PC-9 (cell line): ENCODE measurements around the gene MEX3C.

ENCODE experiments used
- CTCF ChIP-seq: fragments of 200-600 bp; sonication (generic); conservative IDR thresholded peaks from 2 replicates; pipeline ENCODE4 v1.6.1; 2017; ENCODE audit warnings: mixed run types, antibody characterized with exemption, mild to moderate bottlenecking, moderate library complexity
- EZH2 ChIP-seq: fragments of 200-600 bp; sonication (generic); IDR thresholded peaks from 2 replicates; pipeline ENCODE4 v1.8.0; 2017; ENCODE audit warnings: antibody characterized with exemption, low read depth

- TF ChIP-seq CTCF: no peak
- no peak for TF ChIP-seq EZH2
Observed at GRCh38 chr18:51168960-51169662, 28.4 kb downstream of the MEX3C start.
